ENCODE results near the gene UGT2A3.

Gene UGT2A3

GRCh38 chr4:68909385-68909784 is 42.2 kb downstream of the UGT2A3 start:
- DNase-seq = no peak

GRCh38 chr4:68907788-68908700 is 43.6 kb downstream of the UGT2A3 start:
- no peak for DNase-seq

GRCh38 chr4:68907245-68907644 is 44.4 kb downstream of the UGT2A3 start:
- no peak for DNase-seq

- DNase-seq = no peak
These were observed 44.8 kb downstream of the UGT2A3 start for GRCh38 chr4:68906780-68907137.

- no peak for DNase-seq
These were observed 45.4 kb downstream of the UGT2A3 start for GRCh38 chr4:68905939-68906779.

- DNase-seq = no peak
These were observed 46.0 kb downstream of the UGT2A3 start for GRCh38 chr4:68905598-68905938.

GRCh38 chr4:68904786-68905185 is 46.8 kb downstream of the UGT2A3 start:
- no peak for DNase-seq

- no peak for DNase-seq
These were observed 54.9 kb downstream of the UGT2A3 start for GRCh38 chr4:68896749-68897148.

GRCh38 chr4:68895561-68896198 is 55.9 kb downstream of the UGT2A3 start:
- DNase-seq = no peak

GRCh38 chr4:68892861-68893260 is 58.7 kb downstream of the UGT2A3 start:
- DNase-seq = no peak

GRCh38 chr4:68891678-68892077 is 59.9 kb downstream of the UGT2A3 start:
- DNase-seq = no peak

- no peak for DNase-seq
These were observed 66.1 kb downstream of the UGT2A3 start for GRCh38 chr4:68885545-68885944.

- DNase-seq = no peak
These were observed 67.7 kb downstream of the UGT2A3 start for GRCh38 chr4:68883870-68884269.

All from stimulated activated CD4-positive, alpha-beta T cell treated with anti-CD3 and anti-CD28 coated beads, Interleukin-2, amount 100 ng/mL, for 48 hours (primary cell).